OCI-LY3 (cell line): ENCODE results near the gene TP63.
A peak's percentile ranks its signal among the peaks of the same experiment; 100 is the strongest.

Experiments used
- H2AFZ ChIP-seq: fragments of 200-600, 300-600 bp; shearing (Covaris generic); 2 replicates; pipeline ENCODE4 v1.6.0; 2014; ENCODE audit warnings: antibody characterized with exemption, low read depth, low read length
- H3K27ac ChIP-seq: fragments of 200-600, 300-600 bp; sonication (generic); 2 replicates; pipeline ENCODE4 v1.5.1; 2014; ENCODE audit warnings: mild to moderate bottlenecking, low read length, moderate library complexity, mixed read lengths
- H3K27me3 ChIP-seq: fragments of 200-600, 300-600 bp; sonication (generic); 2 replicates; pipeline ENCODE4 v1.6.1; 2014; ENCODE audit warnings: low read depth, low read length, mixed read lengths
- H3K36me3 ChIP-seq: fragments of 200-600, 300-600 bp; sonication (generic); replicated peaks from 2 replicates; pipeline ENCODE3; 2014; ENCODE audit warnings: low read depth, low read length, mixed read lengths
- H3K4me1 ChIP-seq: fragments of 300-600, 200-600 bp; sonication (generic); 2 replicates; pipeline ENCODE4 v1.6.1; 2014; ENCODE audit warnings: low read length, mixed read lengths
- H3K4me2 ChIP-seq: fragments of 200-600, 300-600 bp; sonication (generic); 2 replicates; pipeline ENCODE4 v1.6.1; 2014; ENCODE audit warnings: low read length, mixed read lengths
- H3K4me3 ChIP-seq: fragments of 300-600, 200-600 bp; sonication (generic); 2 replicates; pipeline ENCODE4 v1.5.1; 2014; ENCODE audit warnings: antibody characterized with exemption, mild to moderate bottlenecking, low read length, moderate library complexity
- H3K79me2 ChIP-seq: fragments of 300-600, 200-600 bp; shearing (Covaris generic); 2 replicates; pipeline ENCODE4 v1.6.1; 2014; ENCODE audit warnings: mild to moderate bottlenecking, low read length, mixed read lengths
- H3K9ac ChIP-seq: fragments of 300-600, 200-600 bp; shearing (Covaris generic); 2 replicates; pipeline ENCODE4 v1.6.0; 2014; ENCODE audit warnings: mild to moderate bottlenecking, low read length, moderate library complexity
- H3K9me3 ChIP-seq: fragments of 200-600, 300-600 bp; shearing (Covaris generic); 2 replicates; pipeline ENCODE4 v1.6.1; 2014; ENCODE audit warnings: low read length, mixed read lengths; ENCODE audit not compliant: insufficient read depth
- H4K20me1 ChIP-seq: fragments of 200-600, 300-600 bp; sonication (generic); 2 replicates; pipeline ENCODE4 v1.6.1; 2016; ENCODE audit warnings: low read length, mixed read lengths; ENCODE audit not compliant: insufficient read depth
- EZH2phosphoT487 ChIP-seq: fragments of 200-600 bp; shearing (Covaris generic); IDR thresholded peaks from 2 replicates; pipeline ENCODE4 v1.6.1; 2018; ENCODE audit warnings: antibody characterized with exemption, mixed run types, low read depth
- TF ChIP-seq, protein P1 (sequence below): fragments of 200-600, 300-600 bp; sonication (generic); IDR thresholded peaks from 2 replicates; pipeline ENCODE4 v1.5.1; 2014; ENCODE audit warnings: antibody characterized with exemption, low read length, low read depth

TP63 gene

DNA sequence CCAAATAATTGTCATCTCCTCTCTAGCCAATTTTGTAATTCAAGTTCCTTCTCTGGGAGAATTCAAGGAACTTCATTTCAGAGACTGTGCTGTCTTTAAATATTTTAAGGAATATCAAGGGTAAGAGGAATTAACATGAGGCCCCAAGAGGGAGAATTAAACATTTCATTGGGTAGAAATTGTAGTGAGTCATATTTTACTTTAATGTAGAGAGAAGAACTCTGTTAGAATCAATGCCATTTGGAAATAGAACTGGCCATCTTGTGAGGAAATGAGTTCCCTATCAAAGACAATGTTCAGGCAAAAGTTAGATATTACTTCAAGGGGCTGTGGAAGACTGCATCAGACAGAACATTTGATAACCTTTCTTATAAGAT lies 43.5 kb upstream of the TP63 start:
- TF ChIP-seq, protein P1, sequence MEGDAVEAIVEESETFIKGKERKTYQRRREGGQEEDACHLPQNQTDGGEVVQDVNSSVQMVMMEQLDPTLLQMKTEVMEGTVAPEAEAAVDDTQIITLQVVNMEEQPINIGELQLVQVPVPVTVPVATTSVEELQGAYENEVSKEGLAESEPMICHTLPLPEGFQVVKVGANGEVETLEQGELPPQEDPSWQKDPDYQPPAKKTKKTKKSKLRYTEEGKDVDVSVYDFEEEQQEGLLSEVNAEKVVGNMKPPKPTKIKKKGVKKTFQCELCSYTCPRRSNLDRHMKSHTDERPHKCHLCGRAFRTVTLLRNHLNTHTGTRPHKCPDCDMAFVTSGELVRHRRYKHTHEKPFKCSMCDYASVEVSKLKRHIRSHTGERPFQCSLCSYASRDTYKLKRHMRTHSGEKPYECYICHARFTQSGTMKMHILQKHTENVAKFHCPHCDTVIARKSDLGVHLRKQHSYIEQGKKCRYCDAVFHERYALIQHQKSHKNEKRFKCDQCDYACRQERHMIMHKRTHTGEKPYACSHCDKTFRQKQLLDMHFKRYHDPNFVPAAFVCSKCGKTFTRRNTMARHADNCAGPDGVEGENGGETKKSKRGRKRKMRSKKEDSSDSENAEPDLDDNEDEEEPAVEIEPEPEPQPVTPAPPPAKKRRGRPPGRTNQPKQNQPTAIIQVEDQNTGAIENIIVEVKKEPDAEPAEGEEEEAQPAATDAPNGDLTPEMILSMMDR: no peak
- no peak for TF ChIP-seq EZH2phosphoT487
- Histone ChIP-seq H4K20me1 (no peaks in the 10 kb centered on the region), H3K4me3 (peak overlapping the region; percentile 55), H3K9me3 (no peaks in the 10 kb centered on the region), H3K27ac (peak overlapping the region; percentile 68), H2AFZ (no peak overlapping the region), H3K79me2 (no peaks in the 10 kb centered on the region), H3K27me3 (no peaks in the 10 kb centered on the region), H3K4me2 (peak overlapping the region; percentile 64), H3K9ac (peak overlapping the region; percentile 11; the same call in 1 of the 2 replicates), H3K4me1 (peaks cover 28% of the 10 kb centered on the region), H3K36me3 (peaks cover 7% of the 10 kb centered on the region)

DNA sequence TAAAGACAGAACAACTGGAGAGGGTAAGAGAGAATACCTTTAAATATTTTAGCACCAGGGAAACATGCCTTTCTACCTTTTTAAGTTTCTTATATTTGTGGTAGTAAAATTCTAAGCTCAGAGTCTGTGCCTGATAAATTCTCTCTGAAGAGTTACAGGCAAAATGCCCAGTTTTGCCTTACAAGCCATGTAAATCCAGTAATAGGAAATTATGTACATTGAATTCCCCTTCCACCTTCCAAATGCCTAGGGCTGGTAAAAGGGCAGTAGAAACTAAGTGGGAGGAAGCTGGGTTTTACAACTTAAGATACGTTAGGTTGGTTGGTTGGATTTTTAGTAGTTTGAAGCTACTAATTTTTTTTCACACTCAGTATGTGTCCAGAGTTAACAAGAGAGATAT lies 43.1 kb upstream of the TP63 start:
- H3K27ac ChIP-seq: peak overlapping the region; percentile 68; the same call in 1 of the 2 replicates
- no peaks in the 10 kb centered on the region for H3K9me3 ChIP-seq
- TF ChIP-seq, protein P1: no peak
- TF ChIP-seq EZH2phosphoT487: no peak
- H3K4me1 ChIP-seq: peaks cover 28% of the 10 kb centered on the region
- H3K79me2 ChIP-seq: no peaks in the 10 kb centered on the region
- peak overlapping the region; percentile 64; the same call in 1 of the 2 replicates for H3K4me2 ChIP-seq
- H3K36me3 ChIP-seq: peaks cover 7% of the 10 kb centered on the region
- no peaks in the 10 kb centered on the region for H3K27me3 ChIP-seq
- H3K9ac ChIP-seq: no peak overlapping the region
- no peaks in the 10 kb centered on the region for H4K20me1 ChIP-seq
- H3K4me3 ChIP-seq: no peak overlapping the region
- H2AFZ ChIP-seq: no peak overlapping the region

DNA sequence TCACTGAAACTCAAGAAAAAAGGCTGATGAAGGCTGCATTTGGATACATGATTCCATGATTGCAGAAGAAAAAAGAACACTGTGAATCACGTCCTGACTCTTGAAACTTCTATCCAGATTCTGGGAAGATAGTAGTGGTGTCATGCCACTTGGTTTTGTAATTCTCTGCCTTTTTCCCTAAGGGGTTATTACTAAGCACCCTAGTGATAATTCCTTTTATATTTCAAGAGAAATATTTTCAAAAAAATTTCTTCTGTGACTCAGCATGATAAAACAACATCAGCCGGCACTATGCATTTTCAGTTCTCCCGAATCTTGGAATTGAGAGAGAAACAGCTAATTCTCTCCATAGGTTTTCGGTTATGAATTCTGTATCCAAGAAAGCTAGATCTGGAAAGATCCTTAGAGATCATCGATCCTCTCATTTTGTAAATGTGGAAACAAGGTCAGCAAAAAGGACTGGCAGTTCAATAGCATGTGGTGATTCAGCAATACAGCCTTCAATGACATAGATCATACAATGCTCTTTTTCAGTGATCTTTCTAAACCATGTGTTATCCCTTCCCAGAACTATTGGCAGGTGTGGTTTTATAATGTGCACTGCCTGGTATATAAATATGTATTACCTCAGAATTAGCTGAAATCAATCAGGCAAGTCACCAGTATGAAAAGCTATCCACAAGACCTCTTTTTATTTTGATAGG lies 42.6 kb upstream of the TP63 start:
- H3K27ac ChIP-seq: no peak overlapping the region
- TF ChIP-seq EZH2phosphoT487: no peak
- TF ChIP-seq, protein P1: no peak
- H3K36me3 ChIP-seq: peaks cover 7% of the 10 kb centered on the region
- no peak overlapping the region for H3K9ac ChIP-seq
- H3K9me3 ChIP-seq: no peaks in the 10 kb centered on the region
- H2AFZ ChIP-seq: no peak overlapping the region
- H3K4me1 ChIP-seq: peaks cover 28% of the 10 kb centered on the region
- no peak overlapping the region for H3K4me2 ChIP-seq
- no peaks in the 10 kb centered on the region for H3K27me3 ChIP-seq
- no peaks in the 10 kb centered on the region for H4K20me1 ChIP-seq
- H3K79me2 ChIP-seq: no peaks in the 10 kb centered on the region
- H3K4me3 ChIP-seq: no peak overlapping the region

DNA sequence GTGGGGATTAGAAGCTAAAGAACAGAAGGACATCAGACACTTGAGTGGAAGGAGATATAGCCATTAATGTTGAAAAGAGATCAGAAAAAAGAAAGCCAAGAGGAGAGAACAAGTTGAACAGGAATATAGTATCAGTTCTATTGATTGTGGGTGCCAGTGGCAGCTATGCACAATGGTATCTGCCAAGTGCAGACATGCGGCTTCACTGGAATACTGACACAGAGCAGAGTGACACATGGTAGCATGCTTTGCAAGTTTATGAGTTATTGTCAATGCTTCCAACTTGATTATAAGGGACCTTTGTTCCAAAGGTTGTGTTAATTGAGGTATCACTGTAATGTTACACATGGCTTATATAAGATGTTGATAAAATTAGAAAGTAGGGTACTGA lies 42.0 kb upstream of the TP63 start:
- Histone ChIP-seq H3K79me2 (no peaks in the 10 kb centered on the region), H3K4me1 (peaks cover 28% of the 10 kb centered on the region), H4K20me1 (no peaks in the 10 kb centered on the region), H3K9me3 (no peaks in the 10 kb centered on the region), H2AFZ (no peak overlapping the region), H3K4me3 (no peak overlapping the region), H3K4me2 (no peak overlapping the region), H3K36me3 (peaks cover 7% of the 10 kb centered on the region), H3K27ac (no peak overlapping the region), H3K27me3 (no peaks in the 10 kb centered on the region), H3K9ac (no peak overlapping the region)
- TF ChIP-seq EZH2phosphoT487: no peak
- TF ChIP-seq, protein P1: no peak
